ENCODE measurements around the gene FBXO38.

The FBXO38 gene

DNA sequence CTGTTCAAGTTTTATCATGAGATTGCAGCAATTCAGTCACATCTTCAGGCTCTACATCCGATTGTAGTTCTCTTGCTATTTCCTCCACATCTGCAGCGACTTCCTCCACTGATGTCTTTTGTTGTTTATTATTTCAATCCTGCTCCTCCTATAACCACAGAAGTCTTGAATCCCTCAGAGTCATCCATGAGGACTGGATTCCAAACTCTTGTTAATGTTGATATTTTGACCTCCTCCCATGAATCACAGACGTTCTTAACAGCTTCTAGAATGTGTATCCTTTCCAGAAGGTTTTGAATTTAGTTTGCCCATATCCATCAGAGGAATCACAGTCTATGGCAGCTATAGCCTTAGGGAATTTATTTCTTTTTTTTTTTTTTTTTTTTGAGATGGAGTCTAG lies 3.6 kb downstream of the FBXO38 start:
- DNase-seq, result no peak

GRCh38 chr5:148388696-148389095 lies 4.9 kb downstream of the FBXO38 start:
- no peak for DNase-seq

DNA sequence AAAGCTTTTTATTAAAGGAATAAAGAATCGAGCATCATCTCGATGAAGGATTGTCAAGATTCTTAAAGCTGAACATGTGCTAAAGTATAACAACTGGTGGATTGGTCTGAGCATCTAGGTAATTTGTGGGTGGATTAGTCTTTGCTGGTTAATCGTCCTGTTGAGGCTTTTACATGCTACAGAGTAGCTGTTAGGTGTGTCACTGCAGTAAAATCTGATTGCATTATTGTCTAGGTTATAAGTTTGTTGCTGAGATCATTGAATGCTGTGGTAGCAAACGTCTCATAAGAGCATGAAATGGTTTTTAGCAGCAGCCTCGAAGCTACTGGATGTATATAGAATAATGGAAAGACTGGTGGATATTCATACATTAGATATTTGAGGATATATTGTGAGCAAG lies 7.2 kb downstream of the FBXO38 start:
- no peak for DNase-seq

GRCh38 chr5:148391422-148391821 lies 7.7 kb downstream of the FBXO38 start:
- DNase-seq, result no peak

GRCh38 chr5:148393390-148393741 lies 9.6 kb downstream of the FBXO38 start:
- no peak for DNase-seq

GRCh38 chr5:148394587-148395019 lies 10.8 kb downstream of the FBXO38 start:
- DNase-seq, result no peak

DNA sequence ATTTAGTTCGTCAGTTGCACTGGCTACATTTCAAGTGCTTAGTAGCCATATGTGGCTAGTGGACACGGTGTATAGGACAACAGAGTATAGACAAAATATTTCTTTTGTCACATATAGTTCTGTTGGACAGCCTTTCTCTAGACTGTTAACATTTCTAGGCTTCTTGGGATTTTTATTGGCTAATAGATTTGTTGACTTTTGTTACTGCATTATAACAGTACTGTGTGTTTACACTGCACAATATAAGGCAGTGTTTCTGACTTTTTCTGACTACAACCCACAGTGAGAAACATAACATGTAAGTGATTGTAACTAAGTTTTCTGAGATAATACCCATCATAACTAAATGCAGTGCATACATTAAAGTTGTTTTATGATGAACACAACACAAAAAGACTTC lies 11.3 kb downstream of the FBXO38 start:
- no peak for DNase-seq

DNA sequence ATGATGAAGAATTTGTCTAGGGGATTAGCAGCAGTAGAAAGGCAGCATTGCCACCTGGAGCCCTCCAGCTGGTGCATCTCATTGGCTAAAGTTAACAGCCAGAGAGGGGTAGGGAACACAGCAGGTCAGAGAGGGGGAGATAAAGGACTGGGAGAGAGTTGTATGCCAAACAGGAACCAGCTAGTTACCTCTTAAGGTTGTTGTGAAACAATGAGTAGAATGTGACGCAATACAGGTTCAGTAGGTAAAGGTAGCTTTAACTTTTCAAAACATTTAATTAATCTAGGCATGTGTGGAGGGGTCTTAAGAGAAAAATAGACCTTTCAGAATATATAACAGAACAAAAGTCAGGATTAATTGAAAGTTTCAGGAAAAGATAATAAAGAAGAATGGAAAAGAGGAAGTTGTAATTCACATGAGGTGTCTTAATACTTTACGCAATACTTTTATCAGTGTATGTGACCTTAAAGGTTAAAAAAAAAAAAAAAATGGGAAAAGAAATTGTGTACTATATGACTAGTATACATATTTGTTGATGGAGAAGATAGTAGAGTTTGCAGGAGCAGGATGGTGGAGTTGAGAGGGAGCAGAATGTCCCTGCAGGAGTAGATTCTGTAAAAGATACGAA lies 14.3 kb downstream of the FBXO38 start:
- no peak for DNase-seq

- DNase-seq, result no peak
Observed at GRCh38 chr5:148398698-148399121, 15.0 kb downstream of the FBXO38 start.

DNA sequence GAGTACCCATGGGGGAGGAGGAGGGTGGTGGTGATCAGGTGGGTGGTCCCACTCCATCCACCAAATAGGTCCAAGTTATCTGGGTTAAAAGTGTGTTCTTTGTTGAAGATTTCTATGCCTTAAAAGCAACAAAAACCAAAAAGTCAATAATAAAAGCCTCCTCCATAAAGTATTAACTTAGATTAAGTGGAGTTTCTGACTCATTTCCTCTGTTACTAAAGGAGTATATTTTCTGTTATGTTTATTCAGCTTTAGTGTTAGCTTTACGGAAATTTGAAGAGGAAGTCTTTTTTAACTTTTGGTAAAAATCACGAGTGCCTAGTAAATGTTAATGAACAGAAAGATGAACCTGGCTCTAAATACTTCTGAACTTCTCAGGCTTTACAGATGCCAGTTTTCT lies 17.8 kb downstream of the FBXO38 start:
- DNase-seq, result no peak

- DNase-seq, result no peak
Observed at GRCh38 chr5:148403344-148403743, 19.6 kb downstream of the FBXO38 start.

DNA sequence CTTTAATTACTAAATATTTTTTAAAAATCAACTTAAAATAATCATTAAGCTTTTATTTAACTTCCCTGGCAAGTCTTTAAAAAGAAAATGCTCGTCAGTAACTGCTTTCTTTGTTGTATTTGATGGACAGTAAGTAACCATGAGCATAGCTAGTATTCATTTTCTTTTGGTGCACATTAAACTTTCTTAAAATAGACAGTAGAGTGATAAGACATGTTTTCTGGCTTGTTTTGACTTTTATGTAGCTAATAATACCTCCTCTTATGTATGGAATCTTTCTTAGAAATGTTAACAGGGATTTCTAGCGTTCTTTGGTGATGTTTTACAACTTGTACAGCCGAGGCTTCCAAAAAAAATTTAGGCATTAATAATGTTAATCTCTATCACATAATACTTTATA lies 22.6 kb downstream of the FBXO38 start:
- no peak for DNase-seq

DNA sequence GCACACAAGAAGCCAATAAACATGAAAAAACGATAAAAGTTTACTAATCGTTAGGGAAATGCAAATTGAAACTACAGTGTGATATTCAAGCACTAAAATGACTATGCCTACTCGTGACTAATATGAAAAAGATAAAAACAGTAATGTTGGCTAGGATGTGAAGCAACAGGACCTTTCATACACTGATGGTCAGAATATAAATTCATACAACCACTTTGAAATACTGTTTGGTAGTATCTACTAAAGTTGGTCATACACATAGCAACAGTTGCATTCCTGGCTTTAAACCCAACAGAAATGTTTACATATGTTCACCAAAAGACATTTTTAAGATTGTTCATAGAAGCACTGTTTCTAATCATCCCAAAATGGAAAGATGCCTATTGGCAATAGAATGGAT lies 24.3 kb downstream of the FBXO38 start:
- DNase-seq, result no peak

- DNase-seq, result no peak
Observed at GRCh38 chr5:148412124-148412523, 28.4 kb downstream of the FBXO38 start.

- DNase-seq, result no peak
Observed at GRCh38 chr5:148414833-148415232, 31.1 kb downstream of the FBXO38 start.

- DNase-seq, result no peak
Observed at GRCh38 chr5:148416416-148416815, 32.7 kb downstream of the FBXO38 start.

DNA sequence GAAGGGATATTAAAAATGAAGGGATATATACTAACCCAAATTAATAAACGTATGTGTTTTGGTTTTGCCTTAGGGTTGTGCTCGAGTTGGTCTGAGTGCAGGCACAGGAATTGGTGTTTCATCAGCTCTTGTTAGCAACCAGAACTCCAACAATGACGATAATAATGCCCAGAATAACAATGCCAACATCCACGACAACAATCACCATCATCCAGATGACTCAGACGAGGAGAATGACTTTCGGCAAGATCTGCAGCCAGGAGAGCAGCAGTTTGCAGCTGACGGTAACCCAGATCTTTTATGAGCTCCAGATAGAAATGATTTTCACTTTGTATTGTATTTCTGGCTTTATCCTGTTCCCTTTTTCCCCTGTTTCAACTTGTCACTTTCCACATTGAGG lies 33.2 kb downstream of the FBXO38 start:
- no peak for DNase-seq

GRCh38 chr5:148418511-148418910 lies 34.8 kb downstream of the FBXO38 start:
- no peak for DNase-seq

- no peak for DNase-seq
Observed at GRCh38 chr5:148421661-148422060, 37.9 kb downstream of the FBXO38 start.

DNA sequence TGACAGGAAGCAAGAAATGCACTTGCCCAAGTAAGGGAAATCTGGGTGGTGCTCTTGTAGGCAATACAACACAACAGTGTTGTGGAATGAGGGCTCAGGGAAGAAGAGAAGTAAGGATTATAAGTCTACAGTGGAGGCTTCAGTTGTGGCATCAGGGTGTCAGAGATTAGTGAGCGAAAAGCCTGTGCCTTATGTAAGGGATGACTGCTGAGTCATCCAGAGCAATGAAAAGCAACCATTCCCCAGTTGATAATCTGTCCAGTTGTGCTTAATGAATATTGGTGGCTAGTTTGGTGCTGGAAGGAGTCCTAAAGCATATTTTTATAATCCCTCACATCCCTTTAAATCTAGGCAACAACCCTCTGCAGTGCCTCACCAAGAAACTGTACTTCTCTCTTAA lies 42.0 kb downstream of the FBXO38 start:
- no peak for DNase-seq

DNA sequence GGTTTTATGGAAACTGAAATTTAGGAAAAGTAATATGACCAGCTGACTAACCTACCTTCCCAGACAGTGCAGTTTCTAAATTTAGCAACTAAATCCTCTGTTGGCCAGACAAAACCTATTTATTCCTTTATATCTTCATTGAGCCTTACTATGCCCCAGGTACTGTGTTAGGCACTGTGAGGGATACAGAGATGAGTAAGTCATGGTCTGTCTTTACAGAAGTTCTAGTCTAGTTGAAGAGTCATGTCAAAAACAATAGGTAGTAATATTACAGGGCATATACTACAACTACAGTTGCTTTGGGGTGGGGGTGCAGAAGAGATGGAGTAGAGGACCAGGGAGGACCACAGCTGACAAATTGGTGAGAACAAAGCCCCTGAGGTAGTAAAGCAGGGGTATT lies 42.8 kb downstream of the FBXO38 start:
- DNase-seq, result no peak

DNA sequence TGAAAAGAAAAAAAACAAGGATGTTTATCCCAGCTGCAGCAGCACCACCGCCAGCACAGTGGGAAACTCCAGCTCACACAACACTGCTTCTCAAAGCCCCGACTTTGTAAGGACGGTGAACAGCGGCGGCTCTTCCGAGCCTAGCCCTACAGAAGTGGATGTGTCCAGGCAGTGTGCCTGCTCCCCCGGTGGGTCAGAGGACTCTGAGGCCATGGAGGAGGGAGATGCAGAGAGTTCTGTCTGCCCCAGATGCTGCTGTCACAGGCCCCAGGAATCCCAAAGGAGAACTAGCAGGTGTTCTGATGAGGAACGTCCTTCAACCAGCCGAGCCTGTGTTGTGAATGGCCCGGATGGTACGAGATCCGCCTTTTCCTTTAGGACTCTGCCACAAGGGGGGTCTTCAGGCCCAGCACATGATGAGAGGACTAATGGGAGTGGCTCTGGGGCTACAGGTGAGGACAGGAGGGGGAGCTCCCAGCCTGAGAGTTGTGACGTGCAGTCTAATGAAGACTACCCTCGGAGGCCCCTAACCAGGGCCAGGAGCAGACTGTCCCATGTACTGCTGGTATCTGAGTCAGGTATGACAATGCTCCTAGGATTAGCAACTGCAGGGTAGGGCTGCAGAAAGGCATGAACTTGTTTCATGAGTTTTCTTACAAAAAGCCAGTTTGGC lies 43.7 kb downstream of the FBXO38 start:
- no peak for DNase-seq

GRCh38 chr5:148428848-148429247 lies 45.1 kb downstream of the FBXO38 start:
- DNase-seq, result no peak

DNA sequence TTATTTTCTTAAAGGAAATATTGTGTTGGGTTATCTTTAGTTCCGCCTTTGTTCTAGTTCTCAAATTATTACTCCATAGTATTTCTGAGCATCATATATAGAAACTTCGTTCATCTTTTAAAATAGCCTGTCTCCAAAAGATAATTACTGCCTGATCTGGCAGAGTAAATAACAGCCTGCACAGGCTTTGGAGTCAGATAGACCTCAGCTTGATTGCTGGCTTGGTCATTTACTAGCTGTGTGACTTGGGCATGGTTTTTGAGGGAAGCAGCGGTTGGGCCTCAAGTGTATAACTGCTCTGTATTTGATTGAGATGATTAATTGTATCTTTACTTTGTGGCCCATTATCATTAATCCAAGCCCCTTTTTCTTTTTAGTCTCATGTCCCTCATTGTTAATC lies 50.1 kb downstream of the FBXO38 start:
- DNase-seq, result no peak

DNA sequence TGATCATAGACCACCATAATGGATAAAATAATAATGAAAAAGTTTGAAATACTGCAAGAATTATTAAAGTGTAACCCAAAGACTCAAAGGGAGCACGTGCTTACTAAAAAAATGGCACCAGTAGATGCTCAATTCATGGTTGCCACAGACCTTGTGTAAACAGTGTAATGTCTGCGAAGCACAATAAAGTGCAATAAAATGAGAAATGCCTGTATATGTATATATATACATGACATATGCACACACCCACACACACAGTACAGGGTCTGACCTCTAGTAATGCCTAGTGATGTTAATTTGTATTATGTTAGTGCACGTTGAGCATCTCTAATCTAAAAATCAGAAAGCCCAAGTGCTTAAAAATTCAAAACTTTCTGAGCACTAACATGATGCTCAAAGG lies 52.3 kb downstream of the FBXO38 start:
- DNase-seq, result no peak
